Pancreas (tissue), 10 donors: Measurements from ENCODE around the gene UBFD1. TPM values are rescaled to one million over a fixed set of nuclear protein-coding genes. Genes with fewer than 3 reads are reported as not detected.
A peak's percentile ranks its signal among the peaks of the same experiment; 100 is the strongest.

ENCODE experiments used
- ATAC-seq, 4 donors: fragments of 200-7000 bp; cut with Tn5 transposase; one replicate each; pipeline versions ENCODE4 v1.8.0 to v1.9.1; 2020; ENCODE audit warnings: mild to moderate bottlenecking in 4 of 4, moderate library complexity in 4 of 4
- DNase-seq, 6 donors: peaks; one replicate each; pipeline ENCODE4 v3.0.0-alpha.2; 2020
- FAIRE-seq: peaks from 2 replicates; lab custom pipeline; 2012; peaks lifted over from hg19 to GRCh38; lab: Jason Lieb, UNC
- H3K27ac ChIP-seq, 4 donors: fragments of 200-600 bp; sonication (generic); 1 replicate in 3 of 4; 2 replicates in 1 of 4; pipeline versions ENCODE4 v1.5.0 to v1.8.0; 2020
- H3K27me3 ChIP-seq, 4 donors: fragments of 200-600 bp; one replicate each; pipeline ENCODE4 v1.8.0; 2021
- H3K36me3 ChIP-seq, 3 donors: fragments of 200-600 bp; sonication (generic) in 1 of 3; one replicate each; pipeline versions ENCODE4 v1.5.0 to v1.8.0; 2020 to 2021
- H3K4me1 ChIP-seq, 3 donors: fragments of 200-600 bp; one replicate each; pipeline ENCODE4 v1.8.0; 2021
- H3K4me3 ChIP-seq, 4 donors: fragments of 200-600 bp; sonication (generic) in 2 of 4; one replicate each; pipeline versions ENCODE4 v1.5.0 to v1.8.0; 2020 to 2021
- H3K9me3 ChIP-seq, 4 donors: fragments of 200-600 bp; one replicate each; pipeline ENCODE4 v1.8.0; 2021
- whole genome bisulfite sequencing, 2 donors: extraction: QIAGEN DNeasy Blood & Tissue Kit; methylation state at CpG; one replicate each; pipeline ENCODE4 v1.1.7; 2013; 5-methylcytosine and 5-hydroxymethylcytosine counted together
- intact Hi-C, 3 donors: fragments of 100-400 bp; cut with DNase I; formaldehyde crosslinking; loops; one replicate each; pipeline versions ENCODE4 v1.11.1 to v1.14.2; 2022
- polyA plus RNA-seq, 2 donors: library from polyadenylated mRNA; stranded (reverse); fragments of 200-250 nt; gene quantifications; one replicate each; pipeline ENCODE4 v1.2.3, GENCODE V29; 2013
- total RNA-seq, 6 donors: library from RNA; stranded (reverse); fragmentation: NEBNext Ultra II Directional in 4 of 6; extraction: Animal tissue kit (Norgen Biotek cat#: 25700) in 4 of 6; gene quantifications; one replicate each; pipeline versions ENCODE4 v1.2.1 to v1.2.4, GENCODE V29; 2021 to 2023
- TF ChIP-seq, protein P1 (sequence below), 4 donors: fragments of 200-600 bp; sonication (generic) in 3 of 4; IDR thresholded peaks; one replicate each; pipeline versions ENCODE4 v1.5.0 to v1.8.0; 2021; ENCODE audit warnings: antibody characterized with exemption in 4 of 4
- donor health status: healthy with polysubstance abuse.
- donor health status: DM: no; HTN: no; CAD: no; lungs with moderate emphysema.
- donor health status: DM: no; HTN: no; CAD: no.
- donor health status: control.
- donor health status: control.
- donor health status: Bipolar disorder and iron deficiency.
- donor health status: DM: yes; HTN: yes; CAD: no.
- donor health status: DM: no; HTN: no; CAD: no.
- donor health status: DM: no; HTN: no; CAD: no.
- donor health status: DM: yes; HTN: yes; CAD: no.

The UBFD1 gene
- total and polyA plus RNA-seq, 8 donors, result 5.9 to 38.2 (median 17.6) TPM

DNA sequence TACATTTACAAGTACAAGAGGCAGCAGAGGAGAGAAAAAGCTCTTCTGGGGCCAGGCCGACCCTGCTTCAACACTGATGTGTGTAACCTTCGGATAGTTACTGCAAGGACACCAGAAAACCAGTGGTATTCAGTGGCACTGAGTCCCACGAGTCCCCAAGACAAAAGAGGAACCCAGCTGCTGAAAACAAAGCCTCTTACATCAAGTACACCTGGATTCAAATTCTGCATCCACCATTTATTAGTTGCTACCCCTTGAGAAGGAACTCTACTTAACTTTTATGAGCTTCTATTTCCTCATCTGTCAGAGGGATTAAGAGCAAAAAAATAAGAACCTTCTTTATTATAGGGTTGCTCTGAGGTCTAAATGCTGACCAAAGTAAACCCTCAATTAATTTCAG, 3.0 kb upstream of the UBFD1 start:
- Histone ChIP-seq H3K27me3 (no peaks in the 10 kb centered on the region), H3K36me3 (peaks cover 5 to 37% (median 17%) of the 10 kb centered on the region in 3 donors), H3K27ac (no peak overlapping the region), H3K9me3 (no peaks in the 10 kb centered on the region), H3K4me3 (no peak overlapping the region), H3K4me1 (peaks cover 0 to 7% (median 0%) of the 10 kb centered on the region in 3 donors)
- no peak for DNase-seq
- no peak for ATAC-seq
- FAIRE-seq, result no peak
- intact Hi-C loops, result loop anchor here in 1 of 3 donors (10.0 kb wide), 1 partner anchor 90 kb away; no protein-coding TSS in a partner anchor
- TF ChIP-seq, protein P1, sequence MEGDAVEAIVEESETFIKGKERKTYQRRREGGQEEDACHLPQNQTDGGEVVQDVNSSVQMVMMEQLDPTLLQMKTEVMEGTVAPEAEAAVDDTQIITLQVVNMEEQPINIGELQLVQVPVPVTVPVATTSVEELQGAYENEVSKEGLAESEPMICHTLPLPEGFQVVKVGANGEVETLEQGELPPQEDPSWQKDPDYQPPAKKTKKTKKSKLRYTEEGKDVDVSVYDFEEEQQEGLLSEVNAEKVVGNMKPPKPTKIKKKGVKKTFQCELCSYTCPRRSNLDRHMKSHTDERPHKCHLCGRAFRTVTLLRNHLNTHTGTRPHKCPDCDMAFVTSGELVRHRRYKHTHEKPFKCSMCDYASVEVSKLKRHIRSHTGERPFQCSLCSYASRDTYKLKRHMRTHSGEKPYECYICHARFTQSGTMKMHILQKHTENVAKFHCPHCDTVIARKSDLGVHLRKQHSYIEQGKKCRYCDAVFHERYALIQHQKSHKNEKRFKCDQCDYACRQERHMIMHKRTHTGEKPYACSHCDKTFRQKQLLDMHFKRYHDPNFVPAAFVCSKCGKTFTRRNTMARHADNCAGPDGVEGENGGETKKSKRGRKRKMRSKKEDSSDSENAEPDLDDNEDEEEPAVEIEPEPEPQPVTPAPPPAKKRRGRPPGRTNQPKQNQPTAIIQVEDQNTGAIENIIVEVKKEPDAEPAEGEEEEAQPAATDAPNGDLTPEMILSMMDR (IDR thresholded peaks at IDR 0.05), result no peak
- 69 to 77% methylated on average over 3 of the region's 3 CpGs for whole genome bisulfite sequencing, 2 donors

DNA sequence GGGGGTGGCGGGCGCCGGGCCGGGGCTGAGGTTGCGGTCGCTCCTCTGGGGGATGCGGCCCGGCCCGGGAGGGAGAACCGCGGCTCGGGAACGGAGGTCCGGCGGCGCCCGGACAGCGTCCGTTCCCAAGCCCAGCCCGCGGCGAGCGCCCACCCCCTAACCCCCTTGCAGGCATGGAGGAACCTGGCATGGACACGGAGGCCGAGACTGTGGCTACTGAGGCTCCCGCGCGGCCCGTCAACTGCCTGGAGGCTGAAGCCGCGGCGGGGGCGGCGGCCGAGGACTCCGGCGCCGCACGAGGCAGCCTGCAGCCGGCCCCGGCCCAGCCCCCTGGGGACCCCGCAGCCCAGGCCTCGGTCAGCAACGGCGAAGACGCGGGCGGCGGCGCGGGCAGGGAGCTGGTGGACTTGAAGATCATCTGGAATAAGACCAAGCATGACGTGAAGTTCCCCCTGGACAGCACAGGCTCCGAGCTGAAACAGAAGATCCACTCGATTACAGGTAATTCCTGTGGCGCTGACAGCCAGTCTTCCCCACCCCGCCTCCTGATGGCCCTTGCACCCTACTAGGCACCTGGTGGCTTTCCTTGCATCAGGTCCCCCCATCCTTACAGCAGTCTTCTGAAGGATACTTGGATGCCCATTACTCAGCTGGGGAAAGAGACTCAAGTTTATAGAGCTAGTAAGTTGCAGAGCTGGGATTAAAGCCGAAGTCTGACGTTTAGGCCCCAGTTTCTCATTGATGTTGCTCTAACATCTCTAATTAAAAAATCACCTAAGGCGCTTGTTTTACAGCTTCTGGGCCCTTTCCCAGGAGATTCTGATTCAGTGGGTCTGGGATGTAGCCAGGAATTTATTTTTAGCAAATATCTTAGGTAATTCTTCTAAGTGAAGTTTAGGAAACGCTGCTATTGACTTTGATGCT, 514 bp downstream of the UBFD1 start:
- peak in 3 of 6 donors; percentile 58 to 87 (median 75) for DNase-seq
- intact Hi-C loops, result loop anchor here in 1 of 3 donors (10.0 kb wide), 1 partner anchor 93 kb away; no protein-coding TSS in a partner anchor
- no peaks in the 10 kb centered on the region for H3K27me3 ChIP-seq
- WGBS, 2 donors, result 0% methylated on average over 44 to 60 of the region's 60 CpGs
- H3K4me3 ChIP-seq, result peak overlapping the region; percentile 66 to 97 (median 84)
- no peaks in the 10 kb centered on the region for H3K9me3 ChIP-seq
- peaks cover 3 to 17% (median 8%) of the 10 kb centered on the region in 3 donors for H3K36me3 ChIP-seq
- H3K27ac ChIP-seq, result peak overlapping the region; percentile 46 to 89 (median 74)
- peak in 2 of 4 donors; percentile 12 to 28 for ATAC-seq
- H3K4me1 ChIP-seq, result peaks cover 0 to 7% (median 0%) of the 10 kb centered on the region in 3 donors
- TF ChIP-seq, protein P1 (IDR thresholded peaks at IDR 0.05), result no peak
- no peak for FAIRE-seq

DNA sequence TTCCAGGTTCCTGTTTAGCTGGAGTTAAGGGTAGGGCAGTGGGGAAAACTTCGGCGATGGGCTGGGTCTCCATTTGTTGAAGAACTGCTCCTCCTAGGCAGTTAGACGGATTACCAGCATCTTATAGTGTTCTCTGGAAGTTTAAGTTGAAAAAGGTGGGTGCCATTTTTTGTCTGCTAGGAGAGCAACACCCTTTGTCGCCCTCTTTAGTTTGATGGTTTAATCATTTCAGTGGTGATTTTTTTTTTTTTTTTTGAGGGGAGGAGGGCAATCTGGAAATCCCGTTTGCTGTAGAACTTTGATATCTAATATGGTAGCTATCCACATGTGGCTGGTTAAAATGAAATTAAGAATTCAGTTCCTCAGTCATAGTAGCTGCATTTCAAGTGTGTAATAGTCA, 4.1 kb downstream of the UBFD1 start:
- FAIRE-seq, result no peak
- no peak for ATAC-seq
- 73 to 79% methylated on average over 5 of the region's 5 CpGs for WGBS, 2 donors
- Histone ChIP-seq H3K4me1 (peaks cover 0 to 7% (median 0%) of the 10 kb centered on the region in 3 donors), H3K9me3 (no peaks in the 10 kb centered on the region), H3K27me3 (no peaks in the 10 kb centered on the region), H3K4me3 (no peak overlapping the region), H3K36me3 (peaks cover 3 to 40% (median 20%) of the 10 kb centered on the region in 3 donors), H3K27ac (no peak overlapping the region)
- TF ChIP-seq, protein P1 (IDR thresholded peaks at IDR 0.05), result no peak
- no peak for DNase-seq
- intact Hi-C loops, result no loop called here

DNA sequence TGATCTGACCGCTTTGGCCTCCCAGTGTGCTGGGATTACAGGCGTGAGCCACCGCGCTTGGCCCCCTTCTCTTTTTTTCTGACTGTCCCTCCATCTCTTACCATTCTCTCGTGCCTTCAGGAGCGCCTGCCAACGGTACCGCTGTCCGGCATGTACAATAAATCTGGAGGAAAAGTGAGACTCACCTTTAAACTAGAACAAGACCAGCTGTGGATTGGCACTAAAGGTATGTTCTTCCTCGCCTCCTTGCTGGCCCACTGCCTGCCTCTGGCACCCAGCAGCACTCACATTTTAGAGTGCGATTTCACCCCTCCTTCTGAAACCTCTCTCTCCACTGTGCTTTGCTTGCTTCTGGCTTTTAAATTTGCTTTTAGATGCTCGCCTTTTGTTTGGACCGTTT, 5.0 kb downstream of the UBFD1 start:
- Histone ChIP-seq H3K4me1 (peaks cover 0 to 7% (median 0%) of the 10 kb centered on the region in 3 donors), H3K27ac (no peak overlapping the region), H3K4me3 (no peak overlapping the region), H3K36me3 (peaks cover 3 to 49% (median 29%) of the 10 kb centered on the region in 3 donors), H3K27me3 (no peaks in the 10 kb centered on the region), H3K9me3 (no peaks in the 10 kb centered on the region)
- intact Hi-C loops, result no loop called here
- 88 to 93% methylated on average over 13 of the region's 13 CpGs for whole genome bisulfite sequencing, 2 donors
- no peak for ATAC-seq
- DNase-seq, result no peak
- TF ChIP-seq, protein P1 (IDR thresholded peaks at IDR 0.05), result no peak
- FAIRE-seq, result no peak
